ENCODE measurements around the gene IL18. TPM values are rescaled to one million over a fixed set of nuclear protein-coding genes. Genes with fewer than 3 reads are reported as not detected.

IL18 gene
- total RNA-seq, 1 donor from 2014 or later: not detected

DNA sequence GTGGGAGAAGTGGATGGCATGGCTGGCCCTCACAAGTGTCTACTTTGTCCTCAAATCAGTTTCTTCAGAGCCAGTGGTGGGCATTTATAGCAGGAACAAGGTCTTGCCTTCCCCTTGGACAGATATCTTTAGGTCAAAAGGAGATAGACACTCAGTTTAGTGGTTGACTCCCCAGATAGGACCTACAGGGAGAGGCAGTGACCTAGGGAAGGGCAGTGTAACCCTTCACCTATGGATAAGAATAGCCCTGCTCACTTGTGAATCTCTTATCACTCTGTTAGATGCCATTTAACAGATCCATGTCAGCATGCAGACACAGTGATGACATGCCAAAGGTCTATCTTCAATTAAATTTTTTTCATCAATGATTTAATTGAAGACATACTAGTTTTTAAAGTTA lies 22.4 kb upstream of the IL18 start:
- no peaks in the 10 kb centered on the region for H3K36me3 Mint-ChIP-seq (ENCODE audit: low read depth)
- H3K4me1 Mint-ChIP-seq: no peaks in the 10 kb centered on the region
- DNase-seq (ENCODE audit: low read depth, low spot score): no peak
- peaks cover 8% of the 10 kb centered on the region for H3K27me3 Mint-ChIP-seq (ENCODE audit: low read depth)
- peaks cover 3% of the 10 kb centered on the region for H3K9me3 Mint-ChIP-seq
- H3K27ac Mint-ChIP-seq (ENCODE audit: unreplicated experiment): no peak overlapping the region
- H3K4me3 Mint-ChIP-seq: no peak overlapping the region
- TF ChIP-seq, protein P1, sequence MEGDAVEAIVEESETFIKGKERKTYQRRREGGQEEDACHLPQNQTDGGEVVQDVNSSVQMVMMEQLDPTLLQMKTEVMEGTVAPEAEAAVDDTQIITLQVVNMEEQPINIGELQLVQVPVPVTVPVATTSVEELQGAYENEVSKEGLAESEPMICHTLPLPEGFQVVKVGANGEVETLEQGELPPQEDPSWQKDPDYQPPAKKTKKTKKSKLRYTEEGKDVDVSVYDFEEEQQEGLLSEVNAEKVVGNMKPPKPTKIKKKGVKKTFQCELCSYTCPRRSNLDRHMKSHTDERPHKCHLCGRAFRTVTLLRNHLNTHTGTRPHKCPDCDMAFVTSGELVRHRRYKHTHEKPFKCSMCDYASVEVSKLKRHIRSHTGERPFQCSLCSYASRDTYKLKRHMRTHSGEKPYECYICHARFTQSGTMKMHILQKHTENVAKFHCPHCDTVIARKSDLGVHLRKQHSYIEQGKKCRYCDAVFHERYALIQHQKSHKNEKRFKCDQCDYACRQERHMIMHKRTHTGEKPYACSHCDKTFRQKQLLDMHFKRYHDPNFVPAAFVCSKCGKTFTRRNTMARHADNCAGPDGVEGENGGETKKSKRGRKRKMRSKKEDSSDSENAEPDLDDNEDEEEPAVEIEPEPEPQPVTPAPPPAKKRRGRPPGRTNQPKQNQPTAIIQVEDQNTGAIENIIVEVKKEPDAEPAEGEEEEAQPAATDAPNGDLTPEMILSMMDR (conservative IDR thresholded peaks at IDR 0.05): no peak

DNA sequence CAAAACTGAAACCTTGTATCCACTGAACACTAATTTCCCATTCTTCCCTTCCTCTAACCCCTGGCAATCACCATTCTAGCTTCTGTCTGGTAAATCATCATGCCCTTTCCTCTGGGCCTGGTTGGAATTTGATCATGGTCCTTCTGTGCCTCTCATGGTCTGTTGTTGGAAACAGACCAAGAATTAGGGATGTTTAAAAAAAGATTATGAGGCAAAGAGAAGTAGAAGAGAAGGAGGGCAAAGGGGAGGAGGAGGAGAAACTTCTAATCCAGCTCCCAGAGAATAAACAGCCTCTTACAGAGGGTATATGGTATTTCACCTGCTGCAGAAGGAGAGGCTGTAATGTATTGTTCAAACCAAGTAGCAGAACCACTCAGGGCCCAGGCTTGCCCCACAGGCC lies 22.0 kb upstream of the IL18 start:
- Mint-ChIP-seq H3K27me3 (ENCODE audit: low read depth) (peaks cover 8% of the 10 kb centered on the region), H3K27ac (ENCODE audit: unreplicated experiment) (no peak overlapping the region), H3K4me1 (no peaks in the 10 kb centered on the region), H3K9me3 (peaks cover 3% of the 10 kb centered on the region), H3K4me3 (no peak overlapping the region), H3K36me3 (ENCODE audit: low read depth) (no peaks in the 10 kb centered on the region)
- TF ChIP-seq, protein P1 (conservative IDR thresholded peaks at IDR 0.05): no peak
- DNase-seq (ENCODE audit: low read depth, low spot score): no peak

GRCh38 chr11:112182867-112183266 lies 19.0 kb upstream of the IL18 start:
- TF ChIP-seq, protein P1 (conservative IDR thresholded peaks at IDR 0.05): no peak
- H3K4me1 Mint-ChIP-seq: no peaks in the 10 kb centered on the region
- peaks cover 31% of the 10 kb centered on the region for H3K27me3 Mint-ChIP-seq (ENCODE audit: low read depth)
- peaks cover 5% of the 10 kb centered on the region for H3K9me3 Mint-ChIP-seq
- H3K36me3 Mint-ChIP-seq (ENCODE audit: low read depth): no peaks in the 10 kb centered on the region
- H3K4me3 Mint-ChIP-seq: no peak overlapping the region
- H3K27ac Mint-ChIP-seq (ENCODE audit: unreplicated experiment): no peak overlapping the region
- no peak for DNase-seq (ENCODE audit: low read depth, low spot score)

GRCh38 chr11:112179601-112180000 lies 15.7 kb upstream of the IL18 start:
- DNase-seq (ENCODE audit: low read depth, low spot score): no peak
- TF ChIP-seq, protein P1 (conservative IDR thresholded peaks at IDR 0.05): no peak
- Mint-ChIP-seq H3K4me3 (no peak overlapping the region), H3K4me1 (peaks cover 12% of the 10 kb centered on the region), H3K27ac (ENCODE audit: unreplicated experiment) (no peak overlapping the region), H3K36me3 (ENCODE audit: low read depth) (no peaks in the 10 kb centered on the region), H3K27me3 (ENCODE audit: low read depth) (peaks cover 48% of the 10 kb centered on the region), H3K9me3 (peaks cover 5% of the 10 kb centered on the region)

- no peaks in the 10 kb centered on the region for H3K36me3 Mint-ChIP-seq (ENCODE audit: low read depth)
- no peak overlapping the region for H3K27ac Mint-ChIP-seq (ENCODE audit: unreplicated experiment)
- DNase-seq (ENCODE audit: low read depth, low spot score): no peak
- peaks cover 13% of the 10 kb centered on the region for H3K4me1 Mint-ChIP-seq
- peaks cover 50% of the 10 kb centered on the region for H3K27me3 Mint-ChIP-seq (ENCODE audit: low read depth)
- H3K4me3 Mint-ChIP-seq: no peak overlapping the region
- TF ChIP-seq, protein P1 (conservative IDR thresholded peaks at IDR 0.05): no peak
- H3K9me3 Mint-ChIP-seq: peaks cover 5% of the 10 kb centered on the region
Observed at GRCh38 chr11:112178936-112179335, 15.0 kb upstream of the IL18 start.

DNA sequence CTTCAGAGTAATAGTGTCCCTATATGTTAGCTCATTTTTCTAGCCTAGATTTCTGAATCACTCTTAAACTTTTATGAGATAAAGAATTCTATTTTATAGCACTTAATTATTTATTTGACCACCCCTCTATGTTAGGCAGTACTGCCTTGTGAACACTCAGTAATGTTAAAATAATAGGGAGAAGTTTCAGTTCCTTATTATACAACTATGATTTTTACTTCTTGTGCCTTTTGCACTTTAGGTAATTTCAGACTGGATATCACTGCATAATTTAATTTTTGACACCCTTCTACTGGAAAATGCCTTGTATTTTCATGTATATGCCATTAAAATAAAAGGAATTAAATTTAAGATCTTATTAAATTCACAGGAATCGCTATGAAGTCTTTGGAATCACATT lies 14.5 kb upstream of the IL18 start:
- peaks cover 13% of the 10 kb centered on the region for H3K4me1 Mint-ChIP-seq
- H3K27me3 Mint-ChIP-seq (ENCODE audit: low read depth): peaks cover 50% of the 10 kb centered on the region
- no peak overlapping the region for H3K27ac Mint-ChIP-seq (ENCODE audit: unreplicated experiment)
- no peak for DNase-seq (ENCODE audit: low read depth, low spot score)
- no peaks in the 10 kb centered on the region for H3K36me3 Mint-ChIP-seq (ENCODE audit: low read depth)
- TF ChIP-seq, protein P1 (conservative IDR thresholded peaks at IDR 0.05): no peak
- no peak overlapping the region for H3K4me3 Mint-ChIP-seq
- H3K9me3 Mint-ChIP-seq: peaks cover 5% of the 10 kb centered on the region

Measured in neural crest cell (in vitro differentiated cells).